Stimulated activated naive CD8-positive, alpha-beta T cell treated with anti-CD3 and anti-CD28 coated beads, Interleukin-15, amount 100 ng/mL, for 72 hours (primary cell): ENCODE data around the gene NCKAP5L.
A peak's percentile ranks its signal among the peaks of the same experiment; 100 is the strongest.

Source experiments
- ATAC-seq: fragments of 150-1000 bp; cut with Tn5 transposase; 2 replicates; pipeline ENCODE4 v1.10.0; 2021; ENCODE audit warnings: mild to moderate bottlenecking, moderate library complexity
- DNase-seq, 2 donors: peaks; one replicate each; pipeline ENCODE4 v3.0.0; 2021 to 2022
- H3K27ac Mint-ChIP-seq, 2 donors: one replicate each; pipeline ENCODE4 v1.8.0; 2022; ENCODE audit warnings: mild to moderate bottlenecking in 2 of 2, mixed read lengths in 2 of 2, moderate library complexity in 2 of 2
- H3K27me3 Mint-ChIP-seq: one replicate; pipeline ENCODE4 v1.8.0; 2022; ENCODE audit warnings: mixed read lengths
- H3K4me1 Mint-ChIP-seq: one replicate; pipeline ENCODE4 v1.8.0; 2022; ENCODE audit warnings: mild to moderate bottlenecking, mixed read lengths
- H3K4me3 Mint-ChIP-seq, 2 donors: one replicate each; pipeline ENCODE4 v1.8.0; 2022; ENCODE audit warnings: mild to moderate bottlenecking in 2 of 2, mixed read lengths in 2 of 2, moderate library complexity in 1 of 2
- H3K9me3 Mint-ChIP-seq, 2 donors: one replicate each; pipeline ENCODE4 v1.8.0; 2022; ENCODE audit warnings: mixed read lengths in 2 of 2

Gene NCKAP5L

GRCh38 chr12:49762468-49762847 is 65.8 kb downstream of the NCKAP5L start:
- Mint-ChIP-seq H3K27ac (peak overlapping the region; percentile 62 to 84), H3K9me3 (no peaks in the 10 kb centered on the region), H3K4me3 (peak overlapping the region; percentile 52 to 71), H3K4me1 (peaks cover 76% of the 10 kb centered on the region), H3K27me3 (no peaks in the 10 kb centered on the region)
- ATAC-seq (peak; percentile 78), DNase-seq (peak; percentile 36 to 43)

GRCh38 chr12:49761677-49762467 is 66.3 kb downstream of the NCKAP5L start:
- DNase-seq (no peak), ATAC-seq (peak; percentile 51)
- Mint-ChIP-seq H3K9me3 (no peaks in the 10 kb centered on the region), H3K27ac (peak overlapping the region in 1 of 2 donors; percentile 72), H3K4me1 (peaks cover 74% of the 10 kb centered on the region), H3K4me3 (peak overlapping the region; percentile 29 to 52), H3K27me3 (no peaks in the 10 kb centered on the region)

GRCh38 chr12:49750996-49751393 is 77.2 kb downstream of the NCKAP5L start:
- H3K27me3 Mint-ChIP-seq: no peaks in the 10 kb centered on the region
- no peak for ATAC-seq
- H3K27ac Mint-ChIP-seq: peak overlapping the region; percentile 99
- no peak for DNase-seq
- peak overlapping the region; percentile 84 to 85 for H3K4me3 Mint-ChIP-seq
- no peaks in the 10 kb centered on the region for H3K9me3 Mint-ChIP-seq
- peaks cover 93% of the 10 kb centered on the region for H3K4me1 Mint-ChIP-seq

GRCh38 chr12:49750027-49750995 is 77.9 kb downstream of the NCKAP5L start:
- no peaks in the 10 kb centered on the region for H3K27me3 Mint-ChIP-seq
- H3K27ac Mint-ChIP-seq: peak overlapping the region; percentile 99
- DNase-seq: peak; percentile 76 to 86
- H3K4me1 Mint-ChIP-seq: peaks cover 97% of the 10 kb centered on the region
- peak overlapping the region; percentile 84 to 85 for H3K4me3 Mint-ChIP-seq
- H3K9me3 Mint-ChIP-seq: no peaks in the 10 kb centered on the region
- peak; percentile 91 for ATAC-seq

GRCh38 chr12:49748800-49749199 is 79.4 kb downstream of the NCKAP5L start:
- peaks cover 97% of the 10 kb centered on the region for H3K4me1 Mint-ChIP-seq
- H3K4me3 Mint-ChIP-seq: peak overlapping the region; percentile 84 to 85
- DNase-seq: no peak

GRCh38 chr12:49748306-49748705 is 79.9 kb downstream of the NCKAP5L start:
- DNase-seq (no peak), ATAC-seq (no peak)
- no peaks in the 10 kb centered on the region for H3K9me3 Mint-ChIP-seq
- H3K4me3 Mint-ChIP-seq: peak overlapping the region; percentile 84 to 85
- no peaks in the 10 kb centered on the region for H3K27me3 Mint-ChIP-seq
- H3K4me1 Mint-ChIP-seq: peaks cover 97% of the 10 kb centered on the region
- peak overlapping the region; percentile 90 to 99 for H3K27ac Mint-ChIP-seq

More at GRCh38 chr12:49748800-49749199, 79.4 kb downstream of the NCKAP5L start:
- no peak for ATAC-seq
- peak overlapping the region; percentile 99 for H3K27ac Mint-ChIP-seq
- H3K9me3 Mint-ChIP-seq: no peaks in the 10 kb centered on the region
- no peaks in the 10 kb centered on the region for H3K27me3 Mint-ChIP-seq

- Mint-ChIP-seq H3K27me3 (no peaks in the 10 kb centered on the region), H3K4me3 (peak overlapping the region; percentile 62 to 92), H3K4me1 (peaks cover 73% of the 10 kb centered on the region), H3K9me3 (no peaks in the 10 kb centered on the region), H3K27ac (peak overlapping the region in 1 of 2 donors; percentile 9)
- ATAC-seq (no peak), DNase-seq (no peak)
These were observed 83.8 kb downstream of the NCKAP5L start for GRCh38 chr12:49744363-49744885.

- Mint-ChIP-seq H3K9me3 (no peaks in the 10 kb centered on the region), H3K27me3 (no peaks in the 10 kb centered on the region), H3K4me1 (peaks cover 50% of the 10 kb centered on the region), H3K27ac (peak overlapping the region; percentile 100), H3K4me3 (peak overlapping the region; percentile 90 to 92)
- DNase-seq: peak; percentile 95 to 96
- peak; percentile 86 for ATAC-seq
These were observed 86.2 kb downstream of the NCKAP5L start for GRCh38 chr12:49741882-49742620.
